Measurements from ENCODE around the gene TXN. TPM values are rescaled to one million over a fixed set of nuclear protein-coding genes. Genes with fewer than 3 reads are reported as not detected.
A peak's percentile ranks its signal among the peaks of the same experiment; 100 is the strongest.

The TXN gene
- polyA plus RNA-seq (ENCODE audit: low read depth in 6 of 6) = 10 to 100 TPM; 43.3 to 76.8 (median 58.8) TPM

DNA sequence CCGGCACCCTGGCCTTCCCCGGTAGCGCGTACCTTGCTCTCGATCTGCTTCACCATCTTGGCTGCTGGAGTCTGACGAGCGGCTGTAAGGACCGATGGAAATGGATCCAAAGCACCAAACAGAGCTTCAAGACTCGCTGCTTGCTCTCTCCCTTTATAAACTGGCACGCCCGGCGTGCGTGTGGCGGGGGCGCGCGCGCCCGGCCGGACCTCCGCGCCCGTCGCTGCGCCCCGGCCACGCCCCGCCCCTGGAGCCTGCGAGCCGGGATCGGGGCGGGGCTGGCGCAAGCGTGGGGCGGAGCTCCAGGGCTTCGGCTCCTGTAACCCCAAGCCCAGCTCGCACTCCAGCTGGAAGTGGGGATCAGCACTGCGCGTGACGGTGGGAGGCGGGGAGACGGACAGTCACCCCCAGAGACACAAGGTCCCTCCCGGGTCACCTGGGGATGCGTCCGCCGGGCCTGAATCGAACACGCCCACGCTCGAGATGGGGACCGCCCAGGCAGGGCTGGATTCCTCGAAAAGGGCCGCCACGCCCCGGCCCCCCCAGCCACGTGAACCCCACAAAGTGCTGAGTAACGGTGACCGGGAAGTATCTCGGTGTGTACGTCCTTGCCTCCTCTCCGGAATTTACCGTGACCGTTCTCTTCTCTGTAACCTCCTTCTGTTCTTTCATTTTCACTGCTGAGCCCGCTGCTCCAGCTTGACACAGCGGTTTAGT lies at the start of gene TXN:
Gene TXN (minus strand): TSS at position 128 of the 717 bp plus-strand sequence. CDS start 72 bp downstream, at position 56.
- DNase-seq (peak; percentile 73), ATAC-seq (ENCODE audit: low read depth in 2 of 2) (peak; percentile 76 to 77)
- Mint-ChIP-seq H3K27ac (peak within 1 kb of the TSS in 5 of 6 donors; percentile 80 to 97 (median 90)), H3K9me3 (no peaks in the 10 kb centered on the region), H3K27me3 (no peaks in the 10 kb centered on the region), H3K36me3 (no peaks in the 10 kb centered on the region), H3K4me1 (peaks cover 18 to 26% (median 21%) of the 10 kb centered on the region in 3 donors), H3K4me3 (peak within 1 kb of the TSS; percentile 91 to 98 (median 96))

DNA sequence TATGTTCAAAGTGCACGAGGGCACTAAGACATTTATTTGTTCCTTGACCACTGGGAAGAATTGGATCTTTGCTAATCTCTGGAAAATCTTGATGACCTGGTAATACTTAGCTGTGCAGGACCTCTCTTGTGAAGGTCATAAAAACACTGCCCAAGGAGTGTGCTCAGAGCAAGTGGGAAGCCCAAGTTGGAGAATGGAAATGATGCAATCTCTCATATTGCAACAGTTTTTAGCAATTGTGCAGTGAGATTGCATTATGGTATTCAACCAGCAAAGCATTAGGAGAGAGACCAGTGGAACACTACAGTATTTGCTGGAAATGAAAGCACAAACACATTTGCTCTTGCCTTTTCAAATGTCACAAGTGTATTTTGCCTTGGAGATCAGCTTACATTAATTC lies 46.8 kb upstream of the TXN start:
- Mint-ChIP-seq H3K27me3 (peaks cover 9 to 17% (median 12%) of the 10 kb centered on the region in 3 donors), H3K36me3 (peaks cover 0 to 7% of the 10 kb centered on the region in 2 donors), H3K4me1 (peaks cover 0 to 2% (median 0%) of the 10 kb centered on the region in 3 donors), H3K4me3 (no peak overlapping the region), H3K9me3 (peaks cover 0 to 4% (median 0%) of the 10 kb centered on the region in 7 donors), H3K27ac (no peak overlapping the region)
- ATAC-seq (ENCODE audit: low read depth in 2 of 2) = no peak
- no peak for DNase-seq

DNA sequence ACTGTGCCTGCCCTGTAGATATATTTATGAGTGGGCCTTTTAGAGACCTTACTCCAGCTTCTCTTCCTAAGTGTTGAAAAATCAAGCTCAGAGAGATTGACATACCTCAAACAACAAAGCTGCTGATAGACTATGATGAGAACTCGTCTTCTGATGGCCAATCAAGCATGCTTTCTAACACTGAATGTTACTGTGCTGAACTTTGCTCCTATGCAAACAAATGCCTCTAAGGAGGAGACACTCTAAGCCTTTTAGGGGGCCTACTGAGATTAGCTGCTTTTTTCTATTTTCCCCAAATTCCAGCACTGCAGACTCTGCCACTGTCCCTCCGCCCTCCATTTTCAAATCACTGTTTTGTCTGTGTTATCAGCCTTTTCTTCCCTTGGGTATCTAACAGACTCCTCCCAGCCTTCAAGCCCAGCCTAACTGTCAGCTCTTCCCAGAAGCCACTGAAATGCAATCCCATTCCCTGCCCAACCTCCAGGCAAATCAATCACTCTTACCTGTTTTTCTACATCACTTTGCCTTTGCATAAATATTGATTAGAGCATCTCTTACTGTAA lies 41.8 kb upstream of the TXN start:
- no peak for ATAC-seq (ENCODE audit: low read depth in 2 of 2)
- no peak overlapping the region for H3K27ac Mint-ChIP-seq
- H3K9me3 Mint-ChIP-seq = peaks cover 0 to 2% (median 0%) of the 10 kb centered on the region in 7 donors
- no peak for DNase-seq
- H3K4me1 Mint-ChIP-seq = no peaks in the 10 kb centered on the region
- no peak overlapping the region for H3K4me3 Mint-ChIP-seq
- H3K27me3 Mint-ChIP-seq = peaks cover 9 to 18% (median 9%) of the 10 kb centered on the region in 3 donors
- no peaks in the 10 kb centered on the region for H3K36me3 Mint-ChIP-seq

DNA sequence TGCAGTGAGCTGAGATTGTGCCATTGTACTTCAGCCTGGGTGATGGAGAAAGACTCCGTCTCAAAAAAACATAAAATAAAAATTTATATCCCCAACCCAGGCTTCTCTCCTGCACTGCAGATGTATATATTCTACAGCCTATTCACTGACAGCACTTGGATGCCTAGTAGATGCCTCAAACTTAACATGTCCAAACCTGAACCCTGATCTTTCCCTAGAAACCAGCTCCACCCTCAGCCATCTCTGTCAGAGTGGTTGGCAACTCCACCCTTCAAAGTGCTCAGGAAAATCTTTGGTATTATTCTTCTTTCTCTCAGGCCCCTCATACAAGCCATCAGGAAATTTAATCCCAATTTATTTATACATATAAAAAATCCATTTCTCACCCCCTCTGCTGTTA lies 36.9 kb upstream of the TXN start:
- peaks cover 0 to 2% (median 0%) of the 10 kb centered on the region in 7 donors for H3K9me3 Mint-ChIP-seq
- H3K27me3 Mint-ChIP-seq = peaks cover 0 to 12% (median 5%) of the 10 kb centered on the region in 3 donors
- DNase-seq (no peak), ATAC-seq (ENCODE audit: low read depth in 2 of 2) (no peak)
- no peak overlapping the region for H3K27ac Mint-ChIP-seq
- H3K4me3 Mint-ChIP-seq = peak overlapping the region in 1 of 8 donors; percentile 24
- H3K4me1 Mint-ChIP-seq = no peaks in the 10 kb centered on the region
- H3K36me3 Mint-ChIP-seq = no peaks in the 10 kb centered on the region

DNA sequence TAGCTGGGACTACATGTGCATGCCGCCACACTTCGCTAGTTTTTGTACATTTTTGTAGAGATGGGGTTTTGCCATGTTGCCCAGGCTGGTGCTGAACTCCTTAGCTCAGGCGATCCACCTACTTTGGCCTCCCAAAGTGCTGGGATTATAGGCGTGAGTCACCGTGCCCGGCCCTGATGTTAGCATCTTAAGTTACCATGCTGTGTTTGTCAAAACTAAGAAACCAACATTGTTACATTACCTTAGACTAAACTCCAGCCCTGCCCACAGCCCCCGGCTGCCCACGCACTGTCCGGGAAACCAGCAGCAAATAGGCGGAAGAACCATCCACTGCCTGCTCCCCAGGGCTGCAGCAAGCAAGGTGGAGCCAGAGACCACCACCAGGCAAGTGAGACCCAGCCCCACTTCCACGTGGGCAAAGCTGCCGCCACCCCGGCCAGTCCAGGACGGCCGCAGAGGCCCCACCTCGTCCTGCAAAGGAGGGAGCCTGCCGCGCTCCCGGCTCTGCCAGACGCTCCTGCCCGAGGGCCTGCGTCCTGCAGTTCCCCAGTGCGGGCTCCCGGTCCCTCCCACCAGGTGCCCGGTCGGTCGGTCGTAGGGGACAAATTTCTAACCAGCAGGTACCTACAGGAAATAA lies 35.7 kb upstream of the TXN start:
- Mint-ChIP-seq H3K27me3 (peaks cover 0 to 9% (median 5%) of the 10 kb centered on the region in 3 donors), H3K4me3 (no peak overlapping the region), H3K27ac (no peak overlapping the region), H3K36me3 (no peaks in the 10 kb centered on the region), H3K9me3 (peaks cover 0 to 2% (median 0%) of the 10 kb centered on the region in 7 donors), H3K4me1 (no peaks in the 10 kb centered on the region)
- DNase-seq = no peak
- no peak for ATAC-seq (ENCODE audit: low read depth in 2 of 2)

DNA sequence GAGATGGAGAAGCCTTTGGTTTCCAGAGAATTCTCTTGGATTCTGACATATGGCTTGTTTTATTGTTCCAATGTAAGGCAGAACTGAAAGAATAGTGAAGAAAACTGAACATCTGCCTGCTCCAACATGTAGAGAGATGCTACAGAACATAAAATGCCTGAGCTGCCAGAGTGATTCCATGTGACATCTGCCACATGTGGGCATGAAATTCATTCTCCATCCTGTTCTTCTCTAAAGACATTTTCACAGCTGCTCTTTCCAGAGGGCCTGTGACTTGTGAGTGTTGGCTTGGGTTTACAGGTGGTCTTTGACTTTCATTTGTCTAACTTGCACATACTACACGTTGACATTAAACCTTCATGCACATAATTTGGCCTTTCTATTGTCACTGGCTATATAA lies 33.7 kb upstream of the TXN start:
- no peak overlapping the region for H3K27ac Mint-ChIP-seq
- H3K9me3 Mint-ChIP-seq = peaks cover 0 to 4% (median 0%) of the 10 kb centered on the region in 7 donors
- no peaks in the 10 kb centered on the region for H3K4me1 Mint-ChIP-seq
- H3K27me3 Mint-ChIP-seq = peaks cover 0 to 9% (median 5%) of the 10 kb centered on the region in 3 donors
- no peak for DNase-seq
- no peak for ATAC-seq (ENCODE audit: low read depth in 2 of 2)
- no peak overlapping the region for H3K4me3 Mint-ChIP-seq
- H3K36me3 Mint-ChIP-seq = no peaks in the 10 kb centered on the region

DNA sequence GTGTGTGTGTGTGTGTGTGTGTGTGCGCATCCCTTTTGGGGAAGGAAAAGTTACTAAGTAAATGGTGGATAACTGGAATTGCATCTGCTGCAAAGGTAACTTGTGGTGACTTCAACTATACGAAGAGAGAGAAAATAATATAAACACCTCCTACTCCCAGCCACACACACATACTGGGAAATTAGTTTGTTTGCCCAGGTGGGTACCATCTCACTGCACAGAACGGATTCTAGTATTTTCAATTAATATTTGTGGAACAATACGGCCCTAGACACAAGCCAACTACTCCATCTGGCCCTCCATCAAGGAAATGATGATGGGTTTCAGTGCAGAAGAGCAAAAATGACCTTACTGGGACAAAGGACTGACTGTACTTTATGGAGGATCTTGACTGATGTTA lies 32.2 kb upstream of the TXN start:
- Mint-ChIP-seq H3K27me3 (peaks cover 0 to 12% (median 4%) of the 10 kb centered on the region in 3 donors), H3K27ac (no peak overlapping the region), H3K36me3 (no peaks in the 10 kb centered on the region), H3K4me3 (no peak overlapping the region), H3K9me3 (peaks cover 0 to 7% (median 2%) of the 10 kb centered on the region in 7 donors), H3K4me1 (no peaks in the 10 kb centered on the region)
- ATAC-seq (ENCODE audit: low read depth in 2 of 2) (no peak), DNase-seq (no peak)

DNA sequence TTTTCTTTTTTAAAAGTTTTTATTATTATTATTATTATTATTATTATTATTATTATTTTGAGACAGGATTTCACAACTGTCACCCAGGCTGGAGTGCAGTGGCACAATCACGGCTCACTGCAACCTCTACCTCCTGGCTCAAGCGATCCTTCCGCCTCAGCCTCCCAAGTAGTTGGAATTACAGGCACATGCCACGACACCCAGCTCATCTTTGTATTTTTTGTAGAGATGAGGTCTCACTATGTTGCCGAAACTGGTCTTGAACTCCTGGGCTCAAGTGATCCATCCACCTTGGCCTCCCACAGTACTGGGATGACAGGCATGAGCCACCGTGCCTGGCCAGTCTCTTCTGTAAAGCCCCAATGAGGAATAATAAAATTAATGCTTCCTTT lies 31.0 kb upstream of the TXN start:
- Mint-ChIP-seq H3K4me1 (no peaks in the 10 kb centered on the region), H3K4me3 (no peak overlapping the region), H3K9me3 (peaks cover 0 to 7% (median 2%) of the 10 kb centered on the region in 7 donors), H3K27me3 (peaks cover 0 to 7% (median 4%) of the 10 kb centered on the region in 3 donors), H3K27ac (no peak overlapping the region), H3K36me3 (no peaks in the 10 kb centered on the region)
- no peak for DNase-seq
- no peak for ATAC-seq (ENCODE audit: low read depth in 2 of 2)

DNA sequence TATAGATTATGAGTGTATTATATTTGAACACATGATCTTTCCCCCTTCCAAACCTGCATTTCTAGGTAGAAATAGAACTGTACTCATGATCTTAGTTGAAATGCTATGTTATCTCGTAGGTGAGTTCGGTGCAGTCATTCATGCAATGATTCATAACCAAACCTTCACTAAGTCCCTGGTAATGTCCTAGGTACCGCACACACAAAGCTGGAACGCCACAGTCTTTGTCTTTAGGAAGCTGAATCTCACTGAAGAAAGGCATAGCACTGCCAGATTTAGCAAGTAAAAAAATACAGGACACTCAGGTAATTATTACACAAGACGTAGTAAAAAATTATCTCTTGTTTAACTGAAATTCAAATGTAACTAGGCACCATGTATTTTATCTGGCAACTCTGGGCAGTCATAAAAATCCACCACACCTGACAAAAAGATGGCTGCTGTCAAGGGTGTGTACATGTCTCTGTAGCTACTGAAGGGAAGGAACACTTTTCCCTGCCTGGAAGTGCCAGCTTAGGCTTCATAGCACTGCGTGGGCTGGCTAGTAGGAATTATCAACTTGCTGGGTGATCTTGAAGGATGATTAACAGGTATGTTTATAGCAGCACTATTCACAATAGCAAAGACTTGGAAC lies 28.0 kb upstream of the TXN start:
- no peak overlapping the region for H3K27ac Mint-ChIP-seq
- ATAC-seq (ENCODE audit: low read depth in 2 of 2) (no peak), DNase-seq (no peak)
- H3K36me3 Mint-ChIP-seq = no peaks in the 10 kb centered on the region
- no peak overlapping the region for H3K4me3 Mint-ChIP-seq
- peaks cover 0 to 11% (median 4%) of the 10 kb centered on the region in 3 donors for H3K27me3 Mint-ChIP-seq
- H3K4me1 Mint-ChIP-seq = no peaks in the 10 kb centered on the region
- peaks cover 0 to 7% (median 2%) of the 10 kb centered on the region in 7 donors for H3K9me3 Mint-ChIP-seq

DNA sequence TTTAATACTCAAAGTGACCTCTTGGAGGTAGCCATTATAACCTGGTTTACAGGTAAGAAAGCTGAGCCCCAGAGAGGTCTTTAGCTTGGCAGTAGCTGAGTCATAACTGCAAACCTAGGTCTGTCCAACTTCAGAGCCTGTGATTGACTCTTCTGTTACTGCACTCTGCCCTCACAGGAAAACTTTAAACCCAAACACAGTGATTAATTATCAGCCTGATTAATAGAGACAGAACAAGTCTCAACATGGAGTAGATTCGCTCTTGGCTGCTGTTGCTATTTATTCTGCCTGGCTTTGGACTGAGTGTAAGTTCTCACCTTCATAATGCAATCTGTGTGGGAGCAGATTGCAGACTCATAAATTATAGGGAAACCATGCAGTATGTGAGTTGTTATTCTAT lies 27.4 kb upstream of the TXN start:
- Mint-ChIP-seq H3K4me1 (no peaks in the 10 kb centered on the region), H3K36me3 (no peaks in the 10 kb centered on the region)
- ATAC-seq (ENCODE audit: low read depth in 2 of 2) = no peak

DNA sequence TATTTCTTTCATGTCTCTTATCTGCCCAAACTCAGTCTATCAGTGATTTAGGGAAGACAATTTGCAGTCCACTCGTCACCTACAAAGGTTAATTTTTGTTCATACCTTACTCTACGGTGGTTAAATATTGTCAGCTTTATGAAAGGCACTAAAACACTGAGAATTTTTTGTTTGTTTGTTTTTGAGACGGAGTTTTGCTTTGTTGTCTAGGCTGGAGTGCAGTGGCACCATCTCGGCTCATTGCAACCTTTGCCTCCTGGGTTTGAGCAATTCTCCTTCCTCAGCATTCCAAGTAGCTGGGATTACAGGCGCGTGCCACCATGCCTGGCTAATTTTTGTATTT lies 26.4 kb upstream of the TXN start:
- Mint-ChIP-seq H3K4me3 (no peak overlapping the region), H3K9me3 (peaks cover 0 to 7% (median 2%) of the 10 kb centered on the region in 7 donors), H3K27ac (no peak overlapping the region), H3K27me3 (peaks cover 0 to 11% (median 4%) of the 10 kb centered on the region in 3 donors), H3K36me3 (no peaks in the 10 kb centered on the region), H3K4me1 (no peaks in the 10 kb centered on the region)
- DNase-seq = no peak
- no peak for ATAC-seq (ENCODE audit: low read depth in 2 of 2)

More for the DNA sequence above, 27.4 kb upstream of the TXN start:
- Mint-ChIP-seq H3K27me3 (peaks cover 0 to 11% (median 4%) of the 10 kb centered on the region in 3 donors), H3K4me3 (no peak overlapping the region), H3K27ac (no peak overlapping the region), H3K9me3 (peaks cover 0 to 7% (median 2%) of the 10 kb centered on the region in 7 donors)
- DNase-seq = no peak

DNA sequence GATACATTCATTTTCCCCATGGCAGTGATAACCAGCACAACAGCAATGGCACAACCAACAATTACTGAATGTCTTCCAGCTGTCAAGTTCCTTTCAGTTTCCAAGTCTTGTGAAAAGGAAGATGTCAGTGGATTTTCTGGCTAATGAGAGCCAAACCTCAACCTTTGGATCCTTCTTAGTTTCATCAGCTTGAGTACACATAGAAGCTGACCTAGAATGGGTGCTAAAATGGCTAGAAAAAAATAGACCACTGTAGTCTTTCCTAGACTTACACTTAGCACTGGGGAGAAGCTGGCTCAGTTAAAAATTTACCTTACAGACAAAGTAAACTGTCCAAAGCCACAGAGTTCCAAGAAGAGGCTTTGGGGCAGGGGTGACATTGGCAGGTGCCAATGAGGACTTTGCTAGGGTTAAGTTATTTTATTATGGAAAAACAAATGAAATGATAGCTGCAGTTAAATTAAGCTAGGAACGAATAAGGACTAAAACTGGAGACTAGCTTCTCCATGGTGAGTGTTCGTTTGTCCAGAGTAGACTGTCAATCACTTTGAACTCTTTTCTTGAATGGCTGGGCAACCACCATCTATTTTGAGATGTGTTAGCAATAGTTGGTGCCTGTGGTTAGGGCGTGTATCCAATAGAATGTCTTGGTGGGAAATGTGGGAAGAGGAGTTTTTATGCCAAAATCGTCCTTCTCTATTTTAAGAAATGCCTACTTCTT lies 25.9 kb upstream of the TXN start:
- Mint-ChIP-seq H3K4me1 (no peaks in the 10 kb centered on the region), H3K4me3 (no peak overlapping the region), H3K9me3 (peaks cover 0 to 7% (median 2%) of the 10 kb centered on the region in 7 donors), H3K27ac (no peak overlapping the region), H3K27me3 (peaks cover 0 to 11% (median 4%) of the 10 kb centered on the region in 3 donors), H3K36me3 (no peaks in the 10 kb centered on the region)
- ATAC-seq (ENCODE audit: low read depth in 2 of 2) (no peak), DNase-seq (no peak)
